ENCODE measurements around the gene S100A8.

S100A8 gene

GRCh38 chr1:153345187-153346076 lies 45.4 kb downstream of the S100A8 start:
- DNase-seq: no peak

GRCh38 chr1:153344718-153345025 lies 46.2 kb downstream of the S100A8 start:
- DNase-seq: no peak

GRCh38 chr1:153343811-153344717 lies 46.8 kb downstream of the S100A8 start:
- DNase-seq: no peak

GRCh38 chr1:153343040-153343681 lies 47.7 kb downstream of the S100A8 start:
- DNase-seq: no peak

- no peak for DNase-seq
Observed at GRCh38 chr1:153342178-153342577, 48.7 kb downstream of the S100A8 start.

- DNase-seq: no peak
Observed at GRCh38 chr1:153341431-153341934, 49.4 kb downstream of the S100A8 start.

- no peak for DNase-seq
Observed at GRCh38 chr1:153340356-153340755, 50.5 kb downstream of the S100A8 start.
